HCT116 (cell line): ENCODE results near the gene NCKAP5L. TPM values are rescaled to one million over a fixed set of nuclear protein-coding genes. Genes with fewer than 3 reads are reported as not detected.

Source experiments
- ATAC-seq: fragments of 200-7000 bp; cut with Tn5 transposase; 2 replicates; pipeline ENCODE4 v1.9.1; 2020; ENCODE audit warnings: mild to moderate bottlenecking, moderate library complexity
- BruUV-seq: library from RNA; stranded (reverse); fragments of 400-500 nt; replicated peaks from 2 replicates; lab custom pipeline; 2021; lab: Mats Ljungman, UMichigan
- CTCF ChIA-PET: fragments of 300-600 bp; sonication (Branson Sonifier 250); formaldehyde crosslinking; loops from one replicate; lab custom pipeline; 2021; ENCODE audit warnings: antibody characterized with exemption; lab: Charles Lee
- POLR2A ChIA-PET: fragments of 300-600, 350-600 bp; sonication (Branson Sonifier 250); formaldehyde crosslinking; loops from one replicate; lab custom pipeline; 2021; ENCODE audit warnings: antibody characterized with exemption; lab: Charles Lee
- RAD21 ChIA-PET, 2 experiments: fragments of 300-600 bp; sonication (Branson Sonifier 250); formaldehyde crosslinking; loops; one replicate each; lab custom pipeline; 2023; ENCODE audit warnings: low total read pairs in 2 of 2; ENCODE audit not compliant: uncharacterized antibody in 2 of 2, unreplicated experiment in 2 of 2, low non-redundant PET in 1 of 2; lab: Charles Lee
- DNase-seq: peaks from one replicate; pipeline ENCODE4 v3.0.0-alpha.2; 2010; ENCODE audit warnings: low read depth, low spot score
- H2AFZ ChIP-seq: fragments of 200-600 bp; shearing (Covaris generic), sonication (generic); 2 replicates; pipeline ENCODE4 v1.6.1; 2017; ENCODE audit warnings: low read depth, mixed run types, mixed read lengths, antibody characterized with exemption, low read length; ENCODE audit not compliant: poor library complexity, severe bottlenecking
- H3K27ac ChIP-seq: 2 replicates; pipeline ENCODE4 v1.5.1; 2012; ENCODE audit warnings: low read depth, low read length
- H3K27me3 ChIP-seq: fragments of 200-600 bp; sonication (generic); 2 replicates; pipeline ENCODE4 v1.6.1; 2016; ENCODE audit warnings: mixed run types, low read length, mixed read lengths; ENCODE audit not compliant: insufficient read depth
- H3K36me3 ChIP-seq, 2 experiments: fragments of 200-500 bp in 1 of 2; fragments of 200-600 bp in 1 of 2; sonication (Bioruptor generic) in 1 of 2; sonication (generic) in 1 of 2; 2 replicates each; pipeline versions ENCODE4 v1.5.1 to v1.6.1; 2014 to 2016; ENCODE audit warnings: low read length in 2 of 2, inconsistent platforms in 1 of 2, mixed read lengths in 1 of 2, mixed run types in 1 of 2; ENCODE audit not compliant: insufficient read depth in 2 of 2, control insufficient read depth in 1 of 2
- H3K4me1 ChIP-seq, 2 experiments: fragments of 200-600 bp in 1 of 2; sonication (generic) in 1 of 2; 2 replicates each; pipeline versions ENCODE4 v1.5.1 to v1.6.1; 2012 to 2017; ENCODE audit warnings: low read length in 2 of 2, inconsistent platforms in 1 of 2, mild to moderate bottlenecking in 1 of 2, mixed read lengths in 1 of 2, mixed run types in 1 of 2, moderate library complexity in 1 of 2; ENCODE audit not compliant: insufficient read depth in 2 of 2, control insufficient read depth in 1 of 2
- H3K4me2 ChIP-seq: fragments of 200-600 bp; sonication (generic); 2 replicates; pipeline ENCODE4 v1.6.1; 2017; ENCODE audit warnings: mixed run types, low read length, mixed read lengths
- H3K4me3 ChIP-seq, 2 experiments: fragments of 200-600 bp in 1 of 2; sonication (generic) in 1 of 2; replicated peaks in 1 of 2; 2 replicates each; pipeline ENCODE4 v1.5.1; 2011 to 2016; ENCODE audit warnings: low read length in 2 of 2, control low read depth in 1 of 2, low read depth in 1 of 2, mild to moderate bottlenecking in 1 of 2, mixed read lengths in 1 of 2, mixed run types in 1 of 2
- H3K79me2 ChIP-seq: fragments of 200-600 bp; sonication (generic); 2 replicates; pipeline ENCODE4 v1.6.1; 2017; ENCODE audit warnings: mild to moderate bottlenecking, mixed run types, low read length, moderate library complexity, mixed read lengths; ENCODE audit not compliant: insufficient read depth
- H3K9ac ChIP-seq: fragments of 200-600 bp; sonication (generic); 2 replicates; pipeline ENCODE4 v1.6.1; 2016; ENCODE audit warnings: low read length, mixed read lengths
- H3K9me2 ChIP-seq: fragments of 200-600 bp; sonication (generic), shearing (Covaris generic); 2 replicates; pipeline ENCODE4 v1.6.1; 2017; ENCODE audit warnings: mixed run types, mild to moderate bottlenecking, moderate library complexity; ENCODE audit not compliant: insufficient read depth
- H3K9me3 ChIP-seq, 2 experiments: fragments of 200-500 bp in 1 of 2; fragments of 200-600 bp in 1 of 2; sonication (Bioruptor generic) in 1 of 2; sonication (generic) in 1 of 2; 2 replicates each; pipeline ENCODE4 v1.6.1; 2014 to 2017; ENCODE audit warnings: low read length in 2 of 2, mixed read lengths in 2 of 2, inconsistent platforms in 1 of 2, low read depth in 1 of 2, mild to moderate bottlenecking in 1 of 2, mixed run types in 1 of 2, moderate library complexity in 1 of 2; ENCODE audit not compliant: control insufficient read depth in 1 of 2, insufficient read depth in 1 of 2
- H4K20me1 ChIP-seq: fragments of 200-600 bp; sonication (generic), shearing (Covaris generic); 2 replicates; pipeline ENCODE4 v1.6.1; 2017; ENCODE audit warnings: mixed run types, mild to moderate bottlenecking, moderate library complexity; ENCODE audit not compliant: insufficient read depth
- CBX3 ChIP-seq: IDR thresholded peaks from 2 replicates; pipeline ENCODE4 v1.6.1; 2012; ENCODE audit warnings: low read depth
- CEBPB ChIP-seq: IDR thresholded peaks from 2 replicates; pipeline ENCODE4 v1.6.1; 2012; ENCODE audit warnings: low read depth
- JUND ChIP-seq: IDR thresholded peaks from 2 replicates; pipeline ENCODE4 v1.6.1; 2012
- POLR2A ChIP-seq: IDR thresholded peaks from 2 replicates; pipeline ENCODE4 v1.7.0; 2011; ENCODE audit warnings: borderline replicate concordance; ENCODE audit not compliant: insufficient read depth, insufficient read length; ENCODE audit errors: extremely low read depth
- POLR2AphosphoS5 ChIP-seq: IDR thresholded peaks from 2 replicates; pipeline ENCODE4 v1.6.1; 2011; ENCODE audit warnings: mild to moderate bottlenecking, low read depth, low read length, moderate library complexity
- RAD21 ChIP-seq: IDR thresholded peaks from 2 replicates; pipeline ENCODE4 v1.6.1; 2012; ENCODE audit warnings: low read depth, mild to moderate bottlenecking
- SIN3A ChIP-seq: IDR thresholded peaks from 2 replicates; pipeline ENCODE4 v1.6.1; 2012; ENCODE audit warnings: low read depth
- YY1 ChIP-seq: IDR thresholded peaks from 2 replicates; pipeline ENCODE4 v1.6.1; 2011; ENCODE audit warnings: low read length, low read depth, moderate library complexity, mild to moderate bottlenecking; ENCODE audit not compliant: insufficient replicate concordance; ENCODE audit errors: extremely low read depth
- ZFX ChIP-seq: fragments of 450-650 bp; IDR thresholded peaks from 2 replicates; pipeline ENCODE4 v1.6.1; 2017
- ZNF274 ChIP-seq: fragments of 200-500 bp; sonication (Bioruptor generic); IDR thresholded peaks from 2 replicates; pipeline ENCODE4 v1.6.1; 2014; ENCODE audit warnings: mild to moderate bottlenecking, low read depth, low read length, inconsistent platforms
- intact Hi-C: fragments of 100-400 bp; cut with micrococcal nuclease; formaldehyde crosslinking; loops from 2 replicates; pipeline ENCODE4 v1.10.0; 2022
- total RNA-seq: library from RNA; stranded (reverse); gene quantifications from one replicate; pipeline ENCODE4 v1.2.1, GENCODE V29; 2021; ENCODE audit not compliant: unreplicated experiment

Gene NCKAP5L
- total RNA-seq, 1 experiment from 2014 or later: 12.1 TPM

DNA sequence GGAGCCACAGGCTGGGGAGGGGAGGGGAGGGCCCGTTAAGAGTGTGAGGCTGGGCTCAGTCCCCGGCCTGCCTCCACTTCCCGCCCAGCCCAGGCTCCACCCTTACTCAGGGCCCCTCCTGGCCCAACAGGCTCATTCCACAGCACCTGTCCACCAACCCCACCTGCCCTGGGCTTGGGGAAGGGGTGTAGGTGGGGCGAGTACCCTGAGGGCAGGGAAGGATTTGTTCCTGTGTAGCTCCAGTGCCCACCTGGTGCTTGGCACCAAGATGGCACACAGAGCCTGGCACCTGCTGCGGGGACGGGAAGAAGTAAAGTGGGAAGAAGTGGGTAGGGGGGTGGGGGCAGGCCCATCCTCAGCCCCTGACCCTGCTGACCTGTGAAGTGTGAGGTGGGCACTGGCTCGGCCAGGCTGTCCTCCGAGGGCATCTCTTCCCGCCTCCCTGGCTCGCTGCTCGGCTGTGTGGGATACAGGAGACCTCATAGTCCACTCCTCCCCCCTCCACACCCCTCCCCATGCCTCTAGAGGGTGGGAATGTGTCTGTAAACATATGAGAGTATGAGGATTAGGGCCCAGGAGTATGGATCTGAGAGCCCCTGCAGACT is 35.1 kb downstream of the NCKAP5L start:
- Histone ChIP-seq H3K9me2 (no peaks in the 10 kb centered on the region), H3K27me3 (no peaks in the 10 kb centered on the region), H3K4me2 (no peak overlapping the region), H3K79me2 (no peaks in the 10 kb centered on the region), H3K9ac (no peak overlapping the region), H3K27ac (no peak overlapping the region)
- TF ChIP-seq POLR2AphosphoS5 (no peak), ZFX (no peak), RAD21 (no peak), YY1 (no peak), POLR2A (no peak), CBX3 (no peak), SIN3A (no peak), JUND (no peak), ZNF274 (no peak), CEBPB (no peak)
- TF ChIP-seq, all 23 proteins: peak for 0
- ChIA-PET RAD21 (no interaction called here), CTCF (no interaction called here), POLR2A (no interaction called here)
- H3K4me3 ChIP-seq: no peak overlapping the region
- no peak for DNase-seq
- intact Hi-C loops: no loop called here
- no peaks in the 10 kb centered on the region for H3K4me1 ChIP-seq
- H2AFZ ChIP-seq: no peak overlapping the region
- H4K20me1 ChIP-seq: no peaks in the 10 kb centered on the region
- no peaks in the 10 kb centered on the region; a peak in 1 of 4 replicates for H3K36me3 ChIP-seq
- H3K9me3 ChIP-seq: no peaks in the 10 kb centered on the region
- BruUV-seq: no TSS peak
- ATAC-seq: no peak

- Histone ChIP-seq H3K4me2 (no peak overlapping the region), H3K9me2 (no peaks in the 10 kb centered on the region), H4K20me1 (no peaks in the 10 kb centered on the region), H3K27ac (no peak overlapping the region), H3K36me3 (no peaks in the 10 kb centered on the region; a peak in 1 of 4 replicates), H3K9ac (no peak overlapping the region), H3K79me2 (no peaks in the 10 kb centered on the region), H2AFZ (no peak overlapping the region), H3K4me3 (no peak overlapping the region), H3K27me3 (no peaks in the 10 kb centered on the region), H3K9me3 (no peaks in the 10 kb centered on the region), H3K4me1 (no peaks in the 10 kb centered on the region)
- no peak for TF ChIP-seq JUND
- RAD21 ChIA-PET: no interaction called here
- intact Hi-C loops: no loop called here
- no peak for DNase-seq
- no peak for ATAC-seq
- BruUV-seq: no TSS peak
- CTCF ChIA-PET: interaction anchor here (1.2 kb wide), 1 partner anchor 14 kb away, joined by 3 read pairs; no protein-coding TSS in a partner anchor
- POLR2A ChIA-PET: no interaction called here
Measured at GRCh38 chr12:49792181-49792970, 35.8 kb downstream of the NCKAP5L start.
